Astrocyte (in vitro differentiated cells and primary cell): Measurements from ENCODE around the gene GOLPH3L. TPM values are rescaled to one million over a fixed set of nuclear protein-coding genes. Genes with fewer than 3 reads are reported as not detected.

Source experiments
- DNase-seq: peaks from one replicate; pipeline ENCODE4 v3.0.0-alpha.2; 2010; ENCODE audit warnings: low read depth
- FAIRE-seq: peaks from 2 replicates; lab custom pipeline; 2011; peaks lifted over from hg19 to GRCh38; lab: Jason Lieb, UNC
- H2AFZ ChIP-seq: 2 replicates; pipeline ENCODE4 v1.6.0; 2012; ENCODE audit warnings: low read depth, low read length, inconsistent platforms
- H3K27ac ChIP-seq: 2 replicates; pipeline ENCODE4 v1.5.1; 2011; ENCODE audit warnings: low read depth, low read length, inconsistent platforms
- H3K27me3 ChIP-seq: 2 replicates; pipeline ENCODE4 v1.6.0; 2011; ENCODE audit warnings: low read length, inconsistent platforms; ENCODE audit not compliant: insufficient read depth
- H3K36me3 ChIP-seq: 2 replicates; pipeline ENCODE4 v1.5.1; 2011; ENCODE audit warnings: low read length, inconsistent platforms; ENCODE audit not compliant: insufficient read depth
- H3K4me1 ChIP-seq: 2 replicates; pipeline ENCODE4 v1.5.1; 2011; ENCODE audit warnings: low read length, inconsistent platforms; ENCODE audit not compliant: insufficient read depth
- H3K4me2 ChIP-seq: 2 replicates; pipeline ENCODE4 v1.6.0; 2012; ENCODE audit warnings: low read length, inconsistent platforms
- H3K4me3 ChIP-seq: 2 replicates; pipeline ENCODE4 v1.5.1; 2011; ENCODE audit warnings: low read depth, mild to moderate bottlenecking, low read length, inconsistent platforms; ENCODE audit not compliant: insufficient read depth
- H3K79me2 ChIP-seq: 2 replicates; pipeline ENCODE4 v1.6.0; 2012; ENCODE audit warnings: mild to moderate bottlenecking, low read length, inconsistent platforms; ENCODE audit not compliant: insufficient read depth
- H3K9ac ChIP-seq: 2 replicates; pipeline ENCODE4 v1.6.0; 2012; ENCODE audit warnings: mild to moderate bottlenecking, low read length, inconsistent platforms
- H3K9me3 ChIP-seq: 2 replicates; pipeline ENCODE4 v1.5.1; 2012; ENCODE audit warnings: low read depth, mild to moderate bottlenecking, low read length, inconsistent platforms; ENCODE audit not compliant: insufficient read depth
- H4K20me1 ChIP-seq: 2 replicates; pipeline ENCODE4 v1.6.0; 2012; ENCODE audit warnings: low read length, inconsistent platforms; ENCODE audit not compliant: insufficient read depth
- H3K27ac Mint-ChIP-seq: one replicate; pipeline ENCODE4 v1.8.0; 2021; ENCODE audit warnings: mild to moderate bottlenecking, mixed read lengths; ENCODE audit not compliant: unreplicated experiment
- H3K27me3 Mint-ChIP-seq: one replicate; pipeline ENCODE4 v1.8.0; 2021; ENCODE audit warnings: low read depth, mixed read lengths; ENCODE audit not compliant: unreplicated experiment
- H3K36me3 Mint-ChIP-seq: one replicate; pipeline ENCODE4 v1.8.0; 2021; ENCODE audit warnings: low read depth, mixed read lengths; ENCODE audit not compliant: unreplicated experiment
- H3K4me1 Mint-ChIP-seq: one replicate; pipeline ENCODE4 v1.8.0; 2021; ENCODE audit warnings: low read depth, mixed read lengths; ENCODE audit not compliant: unreplicated experiment
- H3K4me3 Mint-ChIP-seq: one replicate; pipeline ENCODE4 v1.8.0; 2021; ENCODE audit warnings: mild to moderate bottlenecking, moderate library complexity, mixed read lengths; ENCODE audit not compliant: unreplicated experiment
- H3K9me3 Mint-ChIP-seq: one replicate; pipeline ENCODE4 v1.8.0; 2021; ENCODE audit warnings: mild to moderate bottlenecking, mixed read lengths; ENCODE audit not compliant: unreplicated experiment
- CTCF ChIP-seq: IDR thresholded peaks from 2 replicates; pipeline ENCODE4 v1.5.1; 2011; ENCODE audit warnings: low read depth, mild to moderate bottlenecking, inconsistent platforms, low read length, moderate library complexity; ENCODE audit not compliant: insufficient read depth
- EZH2 ChIP-seq: IDR thresholded peaks from 2 replicates; pipeline ENCODE4 v1.6.1; 2012; ENCODE audit warnings: mild to moderate bottlenecking, low read length, inconsistent platforms; ENCODE audit not compliant: insufficient read depth
- total RNA-seq: library from RNA; stranded (reverse); gene quantifications from 2 replicates; pipeline ENCODE4 v1.2.1, GENCODE V29; 2021

Gene GOLPH3L
- total RNA-seq, 1 donor from 2014 or later, result 20.9 TPM

DNA sequence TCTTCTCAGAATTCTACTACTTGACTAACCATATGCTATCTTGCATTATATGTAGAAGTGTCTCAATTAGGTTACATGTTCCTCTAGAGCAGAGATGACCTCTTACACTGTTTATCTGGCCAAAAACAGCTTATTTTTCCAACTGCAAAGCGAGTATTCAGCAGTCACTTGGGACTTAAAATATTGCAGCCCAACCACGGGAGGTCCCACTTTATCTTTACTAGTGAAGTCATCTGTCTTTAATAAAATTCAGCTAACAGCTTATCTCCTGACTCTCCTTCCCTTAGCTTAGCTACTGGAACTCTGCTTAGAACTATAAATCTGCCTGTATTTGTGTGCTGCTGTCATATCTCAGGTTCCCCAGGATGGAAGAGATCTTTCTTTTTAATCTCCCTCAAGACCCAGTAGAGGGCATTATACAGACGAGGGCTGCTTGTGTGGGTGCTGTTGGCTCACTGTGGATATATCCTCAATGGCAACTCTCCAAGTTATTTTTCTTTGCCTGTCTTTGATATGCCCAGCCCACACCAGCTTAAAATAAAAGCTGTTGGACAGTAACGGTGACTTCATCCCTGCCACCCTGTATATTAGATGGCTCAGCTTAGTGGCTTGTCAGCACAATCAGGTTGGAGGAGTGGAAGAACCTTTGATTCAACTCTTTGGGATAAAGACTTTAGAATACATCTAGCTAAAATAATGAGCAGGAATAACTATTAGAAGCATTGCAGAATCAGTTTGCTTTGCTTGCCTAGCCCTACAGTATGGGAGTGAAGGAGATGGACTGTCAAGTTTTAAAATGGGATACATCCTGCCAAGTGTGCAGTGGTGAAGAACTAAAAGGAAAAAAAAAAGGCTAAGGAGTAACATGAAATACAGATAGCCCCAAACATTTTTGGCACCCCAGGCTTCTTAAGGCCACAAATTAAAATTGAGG, 77.1 kb downstream of the GOLPH3L start:
- Histone ChIP-seq H3K27ac (peak overlapping the region; percentile 58), H4K20me1 (peaks cover 12% of the 10 kb centered on the region), H3K4me3 (no peak overlapping the region), H3K4me2 (peak overlapping the region; percentile 58), H3K9me3 (no peaks in the 10 kb centered on the region), H3K36me3 (peaks cover 29% of the 10 kb centered on the region), H3K4me1 (peaks cover 14% of the 10 kb centered on the region), H3K79me2 (peaks cover 3% of the 10 kb centered on the region), H3K27me3 (no peaks in the 10 kb centered on the region), H2AFZ (no peak overlapping the region), H3K9ac (peak overlapping the region; percentile 25)
- Mint-ChIP-seq H3K4me3 (no peak overlapping the region), H3K27ac (no peak overlapping the region), H3K9me3 (no peaks in the 10 kb centered on the region), H3K36me3 (peaks cover 20% of the 10 kb centered on the region), H3K27me3 (no peaks in the 10 kb centered on the region), H3K4me1 (peaks cover 17% of the 10 kb centered on the region)
- peak; percentile 67 for DNase-seq
- TF ChIP-seq EZH2 (no peak), CTCF (peak; percentile 29)
- no peak for FAIRE-seq

GRCh38 chr1:150615346-150616201, 81.4 kb downstream of the GOLPH3L start:
- no peaks in the 10 kb centered on the region for H3K9me3 ChIP-seq
- H3K36me3 ChIP-seq, result peaks cover 10% of the 10 kb centered on the region
- H4K20me1 ChIP-seq, result peaks cover 5% of the 10 kb centered on the region
- H3K27me3 ChIP-seq, result no peaks in the 10 kb centered on the region
- H2AFZ ChIP-seq, result no peak overlapping the region
- H3K4me1 ChIP-seq, result peaks cover 46% of the 10 kb centered on the region
- H3K4me2 ChIP-seq, result no peak overlapping the region
- peaks cover 9% of the 10 kb centered on the region for H3K36me3 Mint-ChIP-seq
- H3K4me1 Mint-ChIP-seq, result peaks cover 29% of the 10 kb centered on the region
- no peak overlapping the region for H3K4me3 Mint-ChIP-seq
- H3K27me3 Mint-ChIP-seq, result no peaks in the 10 kb centered on the region
- H3K9ac ChIP-seq, result no peak overlapping the region
- H3K4me3 ChIP-seq, result no peak overlapping the region
- no peak overlapping the region for H3K27ac ChIP-seq
- TF ChIP-seq CTCF (no peak), EZH2 (no peak)
- FAIRE-seq (no peak), DNase-seq (no peak)
- no peak overlapping the region for H3K27ac Mint-ChIP-seq
- peaks cover under 1% of the 10 kb centered on the region for H3K79me2 ChIP-seq
- H3K9me3 Mint-ChIP-seq, result no peaks in the 10 kb centered on the region
